GM23338 (cell line): ENCODE measurements around the gene ALDH5A1. TPM values are rescaled to one million over a fixed set of nuclear protein-coding genes. Genes with fewer than 3 reads are reported as not detected.
A peak's percentile ranks its signal among the peaks of the same experiment; 100 is the strongest.

Experiments
- ATAC-seq: fragments of 200-7000 bp; cut with Tn5 transposase; 3 replicates; pipeline ENCODE4 v1.9.1; 2020
- DNase-seq: peaks from one replicate; pipeline ENCODE4 v3.0.0-alpha.2; 2015; ENCODE audit warnings: low spot score
- H2AFZ ChIP-seq: fragments of 200-600 bp; sonication (generic); 2 replicates; pipeline ENCODE4 v1.8.0; 2016; ENCODE audit warnings: antibody characterized with exemption, mild to moderate bottlenecking, moderate library complexity
- H3F3A ChIP-seq: fragments of 200-600 bp; sonication (generic); replicated peaks from 2 replicates; pipeline ENCODE4 v1.8.0; 2017; ENCODE audit warnings: antibody characterized with exemption, mixed run types, low read depth
- H3K27ac ChIP-seq: fragments of 200-600 bp; sonication (generic); 2 replicates; pipeline ENCODE4 v1.6.1; 2016; ENCODE audit warnings: low read depth
- H3K27me3 ChIP-seq: fragments of 200-600 bp; sonication (generic); 2 replicates; pipeline ENCODE4 v1.8.0; 2016; ENCODE audit warnings: mild to moderate bottlenecking, mixed run types, moderate library complexity; ENCODE audit not compliant: insufficient read depth
- H3K36me3 ChIP-seq: fragments of 200-600 bp; sonication (generic); 2 replicates; pipeline ENCODE4 v1.8.0; 2016; ENCODE audit warnings: mild to moderate bottlenecking; ENCODE audit not compliant: insufficient read depth
- H3K4me1 ChIP-seq: fragments of 200-600 bp; sonication (generic); 2 replicates; pipeline ENCODE4 v1.8.0; 2016; ENCODE audit warnings: mild to moderate bottlenecking, moderate library complexity; ENCODE audit not compliant: insufficient read depth
- H3K4me2 ChIP-seq: fragments of 200-600 bp; sonication (generic); 2 replicates; pipeline ENCODE4 v1.7.1; 2017; ENCODE audit warnings: mixed run types
- H3K4me3 ChIP-seq: fragments of 200-600 bp; sonication (generic); 2 replicates; pipeline ENCODE4 v1.6.1; 2016; ENCODE audit warnings: mixed run types
- H3K79me2 ChIP-seq: fragments of 200-600 bp; sonication (generic); replicated peaks from 2 replicates; pipeline ENCODE4 v1.8.0; 2017; ENCODE audit warnings: mild to moderate bottlenecking; ENCODE audit not compliant: insufficient read depth
- H3K9me2 ChIP-seq: fragments of 200-600 bp; sonication (generic); 2 replicates; pipeline ENCODE4 v1.8.0; 2017; ENCODE audit not compliant: insufficient read depth
- H4K20me1 ChIP-seq: fragments of 200-600 bp; sonication (generic); replicated peaks from 2 replicates; pipeline ENCODE4 v1.8.0; 2017; ENCODE audit warnings: mild to moderate bottlenecking; ENCODE audit not compliant: insufficient read depth
- H3K27ac Mint-ChIP-seq: 2 replicates; pipeline ENCODE4 v1.8.0; 2020; ENCODE audit warnings: inconsistent platforms, mild to moderate bottlenecking, moderate library complexity, mixed read lengths
- H3K27me3 Mint-ChIP-seq: 3 replicates; pipeline ENCODE4 v1.8.0; 2022; ENCODE audit warnings: low read depth, mild to moderate bottlenecking, moderate library complexity, mixed read lengths, inconsistent platforms; ENCODE audit not compliant: insufficient read depth, poor library complexity
- H3K36me3 Mint-ChIP-seq: 3 replicates; pipeline ENCODE4 v1.8.0; 2021; ENCODE audit warnings: low read depth, mild to moderate bottlenecking, inconsistent platforms, moderate library complexity, mixed read lengths
- H3K4me1 Mint-ChIP-seq: 3 replicates; pipeline ENCODE4 v1.8.0; 2020; ENCODE audit warnings: mild to moderate bottlenecking, inconsistent platforms, mixed read lengths
- H3K4me3 Mint-ChIP-seq: 3 replicates; pipeline ENCODE4 v1.8.0; 2021; ENCODE audit warnings: moderate library complexity, mild to moderate bottlenecking, inconsistent platforms, mixed read lengths
- H3K9me3 Mint-ChIP-seq: 3 replicates; pipeline ENCODE4 v1.8.0; 2020; ENCODE audit warnings: moderate library complexity, mild to moderate bottlenecking, inconsistent platforms, mixed read lengths
- EZH2phosphoT487 ChIP-seq: fragments of 200-600 bp; sonication (generic); IDR thresholded peaks from one replicate; pipeline ENCODE4 v1.8.1; 2018; ENCODE audit warnings: antibody characterized with exemption; ENCODE audit not compliant: unreplicated experiment
- NANOG ChIP-seq: IDR thresholded peaks from 2 replicates; pipeline ENCODE4 v1.6.1; 2016; ENCODE audit warnings: antibody characterized with exemption, borderline replicate concordance
- POLR2AphosphoS5 ChIP-seq: IDR thresholded peaks from 2 replicates; pipeline ENCODE4 v1.6.1; 2016; ENCODE audit warnings: antibody characterized with exemption, low read depth
- STAT1 ChIP-seq: IDR thresholded peaks from one replicate; pipeline ENCODE4 v1.6.1; 2016; ENCODE audit warnings: antibody characterized with exemption; ENCODE audit not compliant: unreplicated experiment
- ZNF114 ChIP-seq: fragments of 250-450 bp; sonication (Bioruptor Pico); IDR thresholded peaks from 2 replicates; pipeline ENCODE4 v1.5.0; 2020; ENCODE audit warnings: mild to moderate bottlenecking, moderate library complexity
- long read RNA-seq: library from polyadenylated mRNA; unstranded; transcript quantifications from one replicate; pipeline ENCODE4 v2.0.0, GENCODE V29; 2020; ENCODE audit not compliant: unreplicated experiment
- polyA plus RNA-seq: library from polyadenylated mRNA; unstranded; fragments of >200 nt; fragmentation: Nextera tagmentation; extraction: Ambion mirVana; gene quantifications from 2 replicates; pipeline ENCODE4 v1.2.1, GENCODE V29; 2016
- total RNA-seq: library from RNA; depleted of rRNA; stranded (reverse); fragments of >200 nt; shearing (Covaris generic); gene quantifications from 2 replicates; pipeline ENCODE4 v1.2.3, GENCODE V29; 2014; rRNA removed
- TF ChIP-seq, protein P1 (sequence below): IDR thresholded peaks from one replicate; pipeline ENCODE4 v1.6.1; 2018; ENCODE audit warnings: antibody characterized with exemption; ENCODE audit not compliant: unreplicated experiment
- TF ChIP-seq, protein P2 (sequence below): fragments of 250-450 bp; sonication (Bioruptor Pico); IDR thresholded peaks from 2 replicates; pipeline ENCODE4 v1.5.0; 2020; ENCODE audit warnings: mild to moderate bottlenecking, moderate library complexity
- TF ChIP-seq, protein P3 (sequence below), 2 experiments: fragments of 200-600 bp in 1 of 2; sonication (generic) in 1 of 2; conservative IDR thresholded peaks; 2 replicates each; pipeline versions ENCODE4 v1.5.1 to v1.6.1; 2016 to 2017; ENCODE audit warnings: antibody characterized with exemption in 2 of 2, low read depth in 2 of 2, mild to moderate bottlenecking in 2 of 2, moderate library complexity in 1 of 2

ALDH5A1 gene
- total RNA-seq = 4.6 and 5.2 TPM in 2 replicates
- 2.7 and 3.1 TPM in 2 replicates for polyA plus RNA-seq
- long read RNA-seq, full-length matches to known transcripts = 3 of 5 reads
- long read RNA-seq, partial matches to known transcripts = 1 of 5 reads
- long read RNA-seq, other reads (novel, unspliced or antisense) = 1 of 5 reads

DNA sequence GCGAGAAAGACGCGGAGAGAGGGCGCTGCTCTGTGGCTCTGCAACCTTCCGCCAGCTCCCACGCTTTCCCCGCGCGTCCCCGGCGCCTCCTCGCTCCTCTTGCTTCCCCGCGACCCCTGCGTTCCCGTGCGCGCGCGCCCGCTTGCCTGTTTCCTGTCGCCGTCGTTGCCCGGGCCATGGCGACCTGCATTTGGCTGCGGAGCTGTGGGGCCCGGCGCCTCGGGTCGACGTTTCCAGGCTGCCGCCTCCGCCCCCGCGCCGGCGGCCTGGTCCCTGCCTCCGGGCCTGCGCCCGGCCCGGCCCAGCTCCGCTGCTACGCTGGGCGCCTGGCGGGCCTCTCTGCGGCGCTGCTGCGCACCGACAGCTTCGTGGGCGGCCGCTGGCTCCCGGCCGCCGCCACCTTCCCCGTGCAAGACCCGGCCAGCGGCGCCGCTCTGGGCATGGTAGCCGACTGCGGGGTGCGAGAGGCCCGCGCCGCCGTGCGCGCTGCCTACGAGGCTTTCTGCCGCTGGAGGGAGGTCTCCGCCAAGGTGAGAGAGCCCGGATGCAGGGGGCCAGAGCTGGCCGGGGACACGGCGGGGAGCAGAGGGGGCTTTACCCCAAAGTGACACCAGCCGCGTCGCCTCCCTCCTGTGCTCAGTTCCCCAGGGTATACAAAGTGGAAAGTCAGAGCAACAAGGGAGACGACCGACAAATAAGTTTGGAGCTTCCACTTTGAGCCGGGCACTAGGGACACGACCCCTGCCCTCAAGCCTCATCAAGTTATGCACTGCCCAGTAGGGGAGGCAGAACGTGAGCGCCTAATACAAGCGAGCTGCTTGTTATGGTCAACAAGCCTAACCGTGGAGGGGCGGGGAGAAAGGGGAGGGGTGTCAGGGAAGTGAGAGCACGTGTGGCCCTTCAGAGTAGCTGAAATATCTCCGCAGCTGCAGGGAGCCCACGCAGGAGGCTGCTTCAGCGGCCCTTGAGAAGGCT is at the start of gene ALDH5A1:
TSS of gene ALDH5A1 (plus strand) at position 149 of the 975 bp plus-strand sequence. CDS start at position 177, 28 bp downstream.
- Mint-ChIP-seq H3K27ac (no peak within 1 kb of the TSS), H3K4me3 (peak within 1 kb of the TSS; percentile 77), H3K36me3 (peaks cover 13% of the 10 kb centered on the region), H3K9me3 (peaks cover 16% of the 10 kb centered on the region), H3K4me1 (peaks cover 27% of the 10 kb centered on the region), H3K27me3 (peaks cover 31% of the 10 kb centered on the region)
- H3K9me2 ChIP-seq = no peaks in the 10 kb centered on the region
- peak within 1 kb of the TSS; percentile 98 for H2AFZ ChIP-seq
- peak within 1 kb of the TSS; percentile 78 for H3K4me3 ChIP-seq
- H3K4me2 ChIP-seq = peak within 1 kb of the TSS; percentile 95
- no peak within 1 kb of the TSS for H3K27ac ChIP-seq
- H3F3A ChIP-seq = peaks cover 16% of the 10 kb centered on the region
- no peaks in the 10 kb centered on the region; the same call in 1 of the 2 replicates for H3K36me3 ChIP-seq
- peak; percentile 21 for TF ChIP-seq POLR2AphosphoS5
- no peak for TF ChIP-seq NANOG
- TF ChIP-seq, protein P1, sequence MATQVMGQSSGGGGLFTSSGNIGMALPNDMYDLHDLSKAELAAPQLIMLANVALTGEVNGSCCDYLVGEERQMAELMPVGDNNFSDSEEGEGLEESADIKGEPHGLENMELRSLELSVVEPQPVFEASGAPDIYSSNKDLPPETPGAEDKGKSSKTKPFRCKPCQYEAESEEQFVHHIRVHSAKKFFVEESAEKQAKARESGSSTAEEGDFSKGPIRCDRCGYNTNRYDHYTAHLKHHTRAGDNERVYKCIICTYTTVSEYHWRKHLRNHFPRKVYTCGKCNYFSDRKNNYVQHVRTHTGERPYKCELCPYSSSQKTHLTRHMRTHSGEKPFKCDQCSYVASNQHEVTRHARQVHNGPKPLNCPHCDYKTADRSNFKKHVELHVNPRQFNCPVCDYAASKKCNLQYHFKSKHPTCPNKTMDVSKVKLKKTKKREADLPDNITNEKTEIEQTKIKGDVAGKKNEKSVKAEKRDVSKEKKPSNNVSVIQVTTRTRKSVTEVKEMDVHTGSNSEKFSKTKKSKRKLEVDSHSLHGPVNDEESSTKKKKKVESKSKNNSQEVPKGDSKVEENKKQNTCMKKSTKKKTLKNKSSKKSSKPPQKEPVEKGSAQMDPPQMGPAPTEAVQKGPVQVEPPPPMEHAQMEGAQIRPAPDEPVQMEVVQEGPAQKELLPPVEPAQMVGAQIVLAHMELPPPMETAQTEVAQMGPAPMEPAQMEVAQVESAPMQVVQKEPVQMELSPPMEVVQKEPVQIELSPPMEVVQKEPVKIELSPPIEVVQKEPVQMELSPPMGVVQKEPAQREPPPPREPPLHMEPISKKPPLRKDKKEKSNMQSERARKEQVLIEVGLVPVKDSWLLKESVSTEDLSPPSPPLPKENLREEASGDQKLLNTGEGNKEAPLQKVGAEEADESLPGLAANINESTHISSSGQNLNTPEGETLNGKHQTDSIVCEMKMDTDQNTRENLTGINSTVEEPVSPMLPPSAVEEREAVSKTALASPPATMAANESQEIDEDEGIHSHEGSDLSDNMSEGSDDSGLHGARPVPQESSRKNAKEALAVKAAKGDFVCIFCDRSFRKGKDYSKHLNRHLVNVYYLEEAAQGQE = no peak
- TF ChIP-seq, protein P2, sequence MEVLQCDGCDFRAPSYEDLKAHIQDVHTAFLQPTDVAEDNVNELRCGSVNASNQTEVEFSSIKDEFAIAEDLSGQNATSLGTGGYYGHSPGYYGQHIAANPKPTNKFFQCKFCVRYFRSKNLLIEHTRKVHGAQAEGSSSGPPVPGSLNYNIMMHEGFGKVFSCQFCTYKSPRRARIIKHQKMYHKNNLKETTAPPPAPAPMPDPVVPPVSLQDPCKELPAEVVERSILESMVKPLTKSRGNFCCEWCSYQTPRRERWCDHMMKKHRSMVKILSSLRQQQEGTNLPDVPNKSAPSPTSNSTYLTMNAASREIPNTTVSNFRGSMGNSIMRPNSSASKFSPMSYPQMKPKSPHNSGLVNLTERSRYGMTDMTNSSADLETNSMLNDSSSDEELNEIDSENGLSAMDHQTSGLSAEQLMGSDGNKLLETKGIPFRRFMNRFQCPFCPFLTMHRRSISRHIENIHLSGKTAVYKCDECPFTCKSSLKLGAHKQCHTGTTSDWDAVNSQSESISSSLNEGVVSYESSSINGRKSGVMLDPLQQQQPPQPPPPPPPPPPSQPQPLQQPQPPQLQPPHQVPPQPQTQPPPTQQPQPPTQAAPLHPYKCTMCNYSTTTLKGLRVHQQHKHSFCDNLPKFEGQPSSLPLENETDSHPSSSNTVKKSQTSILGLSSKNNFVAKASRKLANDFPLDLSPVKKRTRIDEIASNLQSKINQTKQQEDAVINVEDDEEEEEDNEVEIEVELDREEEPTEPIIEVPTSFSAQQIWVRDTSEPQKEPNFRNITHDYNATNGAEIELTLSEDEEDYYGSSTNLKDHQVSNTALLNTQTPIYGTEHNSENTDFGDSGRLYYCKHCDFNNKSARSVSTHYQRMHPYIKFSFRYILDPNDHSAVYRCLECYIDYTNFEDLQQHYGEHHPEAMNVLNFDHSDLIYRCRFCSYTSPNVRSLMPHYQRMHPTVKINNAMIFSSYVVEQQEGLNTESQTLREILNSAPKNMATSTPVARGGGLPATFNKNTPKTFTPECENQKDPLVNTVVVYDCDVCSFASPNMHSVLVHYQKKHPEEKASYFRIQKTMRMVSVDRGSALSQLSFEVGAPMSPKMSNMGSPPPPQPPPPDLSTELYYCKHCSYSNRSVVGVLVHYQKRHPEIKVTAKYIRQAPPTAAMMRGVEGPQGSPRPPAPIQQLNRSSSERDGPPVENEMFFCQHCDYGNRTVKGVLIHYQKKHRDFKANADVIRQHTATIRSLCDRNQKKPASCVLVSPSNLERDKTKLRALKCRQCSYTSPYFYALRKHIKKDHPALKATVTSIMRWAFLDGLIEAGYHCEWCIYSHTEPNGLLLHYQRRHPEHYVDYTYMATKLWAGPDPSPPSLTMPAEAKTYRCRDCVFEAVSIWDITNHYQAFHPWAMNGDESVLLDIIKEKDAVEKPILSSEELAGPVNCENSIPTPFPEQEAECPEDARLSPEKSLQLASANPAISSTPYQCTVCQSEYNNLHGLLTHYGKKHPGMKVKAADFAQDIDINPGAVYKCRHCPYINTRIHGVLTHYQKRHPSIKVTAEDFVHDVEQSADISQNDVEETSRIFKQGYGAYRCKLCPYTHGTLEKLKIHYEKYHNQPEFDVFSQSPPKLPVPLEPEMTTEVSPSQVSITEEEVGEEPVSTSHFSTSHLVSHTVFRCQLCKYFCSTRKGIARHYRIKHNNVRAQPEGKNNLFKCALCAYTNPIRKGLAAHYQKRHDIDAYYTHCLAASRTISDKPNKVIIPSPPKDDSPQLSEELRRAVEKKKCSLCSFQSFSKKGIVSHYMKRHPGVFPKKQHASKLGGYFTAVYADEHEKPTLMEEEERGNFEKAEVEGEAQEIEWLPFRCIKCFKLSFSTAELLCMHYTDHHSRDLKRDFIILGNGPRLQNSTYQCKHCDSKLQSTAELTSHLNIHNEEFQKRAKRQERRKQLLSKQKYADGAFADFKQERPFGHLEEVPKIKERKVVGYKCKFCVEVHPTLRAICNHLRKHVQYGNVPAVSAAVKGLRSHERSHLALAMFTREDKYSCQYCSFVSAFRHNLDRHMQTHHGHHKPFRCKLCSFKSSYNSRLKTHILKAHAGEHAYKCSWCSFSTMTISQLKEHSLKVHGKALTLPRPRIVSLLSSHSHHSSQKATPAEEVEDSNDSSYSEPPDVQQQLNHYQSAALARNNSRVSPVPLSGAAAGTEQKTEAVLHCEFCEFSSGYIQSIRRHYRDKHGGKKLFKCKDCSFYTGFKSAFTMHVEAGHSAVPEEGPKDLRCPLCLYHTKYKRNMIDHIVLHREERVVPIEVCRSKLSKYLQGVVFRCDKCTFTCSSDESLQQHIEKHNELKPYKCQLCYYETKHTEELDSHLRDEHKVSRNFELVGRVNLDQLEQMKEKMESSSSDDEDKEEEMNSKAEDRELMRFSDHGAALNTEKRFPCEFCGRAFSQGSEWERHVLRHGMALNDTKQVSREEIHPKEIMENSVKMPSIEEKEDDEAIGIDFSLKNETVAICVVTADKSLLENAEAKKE (CRISPR knock-in tag) = no peak
- TF ChIP-seq, protein P3, sequence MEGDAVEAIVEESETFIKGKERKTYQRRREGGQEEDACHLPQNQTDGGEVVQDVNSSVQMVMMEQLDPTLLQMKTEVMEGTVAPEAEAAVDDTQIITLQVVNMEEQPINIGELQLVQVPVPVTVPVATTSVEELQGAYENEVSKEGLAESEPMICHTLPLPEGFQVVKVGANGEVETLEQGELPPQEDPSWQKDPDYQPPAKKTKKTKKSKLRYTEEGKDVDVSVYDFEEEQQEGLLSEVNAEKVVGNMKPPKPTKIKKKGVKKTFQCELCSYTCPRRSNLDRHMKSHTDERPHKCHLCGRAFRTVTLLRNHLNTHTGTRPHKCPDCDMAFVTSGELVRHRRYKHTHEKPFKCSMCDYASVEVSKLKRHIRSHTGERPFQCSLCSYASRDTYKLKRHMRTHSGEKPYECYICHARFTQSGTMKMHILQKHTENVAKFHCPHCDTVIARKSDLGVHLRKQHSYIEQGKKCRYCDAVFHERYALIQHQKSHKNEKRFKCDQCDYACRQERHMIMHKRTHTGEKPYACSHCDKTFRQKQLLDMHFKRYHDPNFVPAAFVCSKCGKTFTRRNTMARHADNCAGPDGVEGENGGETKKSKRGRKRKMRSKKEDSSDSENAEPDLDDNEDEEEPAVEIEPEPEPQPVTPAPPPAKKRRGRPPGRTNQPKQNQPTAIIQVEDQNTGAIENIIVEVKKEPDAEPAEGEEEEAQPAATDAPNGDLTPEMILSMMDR (conservative IDR thresholded peaks at IDR 0.05; ENCODE audit: low read depth in 2 of 2) = peak; percentile 10 to 60; a peak in 3 of 4 replicates
- no peak for TF ChIP-seq STAT1
- no peak for TF ChIP-seq ZNF114 (CRISPR knock-in tag)
- no peak for TF ChIP-seq EZH2phosphoT487
- peak; percentile 80 for ATAC-seq
- peaks cover 32% of the 10 kb centered on the region for H3K27me3 ChIP-seq
- DNase-seq = peak; percentile 86
- peaks cover 27% of the 10 kb centered on the region; the same call in 1 of the 2 replicates for H3K4me1 ChIP-seq
- H4K20me1 ChIP-seq = no peaks in the 10 kb centered on the region
- no peaks in the 10 kb centered on the region for H3K79me2 ChIP-seq
